ENCODE results near the gene NOS1AP. TPM values are rescaled to one million over a fixed set of nuclear protein-coding genes. Genes with fewer than 3 reads are reported as not detected.
"Not testable (repeated sequence)": the region's sequence is repeated elsewhere in the genome, so short reads cannot be mapped to it uniquely, and the experiment has no call there.

The NOS1AP gene
- total and polyA plus RNA-seq, 3 experiments from 2014 or later: 0.07 TPM; not detected in 2

DNA sequence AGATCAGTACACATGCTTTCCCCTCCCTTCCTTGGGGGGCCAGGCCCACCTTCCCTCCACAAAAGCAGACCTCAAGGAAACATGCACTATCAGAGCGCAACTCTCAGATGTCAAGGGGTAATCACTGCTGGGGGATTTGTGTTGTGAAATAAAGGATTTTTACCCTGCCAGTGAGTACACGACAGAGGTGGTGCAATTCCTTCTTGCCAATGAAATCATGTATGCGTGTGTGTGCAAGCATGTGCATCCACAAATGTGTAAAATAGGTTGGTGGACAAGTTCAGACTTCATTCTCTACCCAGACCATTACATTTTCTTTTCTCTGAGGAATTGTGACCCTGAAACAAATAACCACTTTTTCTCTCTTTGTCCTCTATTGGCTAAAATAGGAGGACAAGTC lies 9.8 kb upstream of the NOS1AP start:
- H3K9me3 Mint-ChIP-seq: no peaks in the 10 kb centered on the region
- peaks cover 0 to 10% (median 0%) of the 10 kb centered on the region in 3 donors for H3K36me3 Mint-ChIP-seq
- no peaks in the 10 kb centered on the region for H3K36me3 ChIP-seq (ENCODE audit: insufficient read depth, low read length)
- DNase-seq: no peak
- H3K9me3 ChIP-seq (ENCODE audit: low read length): no peaks in the 10 kb centered on the region
- H3K4me3 ChIP-seq (ENCODE audit: low read length): no peak overlapping the region
- H3K27ac Mint-ChIP-seq: no peak overlapping the region
- no peak overlapping the region for H3K27ac ChIP-seq (ENCODE audit: low read depth, low read length)
- H3K27me3 ChIP-seq (ENCODE audit: insufficient read depth, low read length, poor library complexity, severe bottlenecking): peaks cover 9% of the 10 kb centered on the region
- H3K27me3 Mint-ChIP-seq: peaks cover 15 to 47% of the 10 kb centered on the region in 2 donors
- no peaks in the 10 kb centered on the region for H3K4me1 Mint-ChIP-seq
- POLR2A ChIA-PET: no interaction called here
- no peak overlapping the region for H3K4me3 Mint-ChIP-seq
- no peaks in the 10 kb centered on the region for H3K4me1 ChIP-seq (ENCODE audit: insufficient read depth, low read length)
- CTCF ChIA-PET: no interaction called here

DNA sequence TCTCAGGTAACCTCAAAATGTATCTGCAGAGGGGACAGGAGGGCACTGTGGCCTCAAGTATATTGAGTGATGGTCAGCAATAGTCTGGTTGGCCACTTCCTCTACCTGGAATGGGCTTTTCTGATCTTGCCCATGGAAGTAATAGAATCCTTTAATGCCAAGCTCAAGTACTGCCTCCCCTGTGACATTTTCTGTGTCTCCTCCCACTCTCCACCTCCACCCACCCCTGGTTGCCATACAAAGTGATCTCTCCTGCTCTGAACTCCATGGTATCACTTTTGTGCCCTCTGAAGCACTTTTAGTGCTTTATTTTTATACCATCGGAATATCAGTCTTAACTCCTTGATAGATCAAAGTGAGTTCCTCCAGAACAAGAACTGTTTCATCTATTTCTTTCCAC lies 9.2 kb upstream of the NOS1AP start:
- Histone ChIP-seq H3K27me3 (ENCODE audit: insufficient read depth, low read length, poor library complexity, severe bottlenecking) (peaks cover 15% of the 10 kb centered on the region), H3K4me3 (ENCODE audit: low read length) (no peak overlapping the region), H3K4me1 (ENCODE audit: insufficient read depth, low read length) (no peaks in the 10 kb centered on the region), H3K9me3 (ENCODE audit: low read length) (no peaks in the 10 kb centered on the region), H3K36me3 (ENCODE audit: insufficient read depth, low read length) (no peaks in the 10 kb centered on the region), H3K27ac (ENCODE audit: low read depth, low read length) (no peak overlapping the region)
- no peak overlapping the region for H3K27ac Mint-ChIP-seq
- no peaks in the 10 kb centered on the region for H3K4me1 Mint-ChIP-seq
- H3K9me3 Mint-ChIP-seq: no peaks in the 10 kb centered on the region
- ChIA-PET POLR2A (no interaction called here), CTCF (no interaction called here)
- H3K36me3 Mint-ChIP-seq: peaks cover 0 to 10% (median 0%) of the 10 kb centered on the region in 3 donors
- no peak for DNase-seq
- H3K27me3 Mint-ChIP-seq: peaks cover 21 to 49% of the 10 kb centered on the region in 2 donors
- H3K4me3 Mint-ChIP-seq: no peak overlapping the region

DNA sequence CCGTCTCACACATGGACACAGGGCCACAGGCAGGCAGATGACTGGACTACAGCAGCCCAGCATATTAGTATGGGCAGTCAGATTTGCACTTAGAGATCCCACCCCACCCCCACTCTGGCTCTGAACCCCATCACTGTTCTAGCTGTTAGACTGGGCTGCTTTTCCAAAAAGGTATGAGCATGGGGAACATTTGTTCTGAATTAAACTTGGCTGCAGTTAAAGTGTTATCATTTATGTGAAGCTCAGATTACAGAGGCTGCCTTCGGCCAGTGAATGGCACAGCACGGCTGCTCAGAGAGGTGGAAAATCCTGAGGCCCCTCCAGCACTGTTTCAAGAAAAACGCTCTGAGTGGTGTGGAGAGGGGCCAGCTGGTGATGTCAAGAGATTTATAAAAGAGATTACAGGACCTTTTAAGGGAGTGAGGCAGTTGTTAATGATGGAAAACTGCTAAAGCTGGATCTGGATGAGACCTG lies 6.9 kb upstream of the NOS1AP start:
- Mint-ChIP-seq H3K9me3 (no peaks in the 10 kb centered on the region), H3K36me3 (peaks cover 0 to 10% (median 0%) of the 10 kb centered on the region in 3 donors), H3K4me1 (no peaks in the 10 kb centered on the region), H3K4me3 (no peak overlapping the region), H3K27me3 (peaks cover 27 to 59% of the 10 kb centered on the region in 2 donors), H3K27ac (no peak overlapping the region)
- POLR2A ChIA-PET: no interaction called here
- Histone ChIP-seq H3K4me1 (ENCODE audit: insufficient read depth, low read length) (no peaks in the 10 kb centered on the region), H3K27ac (ENCODE audit: low read depth, low read length) (no peak overlapping the region), H3K36me3 (ENCODE audit: insufficient read depth, low read length) (no peaks in the 10 kb centered on the region), H3K27me3 (ENCODE audit: insufficient read depth, low read length, poor library complexity, severe bottlenecking) (peaks cover 16% of the 10 kb centered on the region), H3K9me3 (ENCODE audit: low read length) (no peaks in the 10 kb centered on the region), H3K4me3 (ENCODE audit: low read length) (no peak overlapping the region)
- CTCF ChIA-PET: no interaction called here
- no peak for DNase-seq

DNA sequence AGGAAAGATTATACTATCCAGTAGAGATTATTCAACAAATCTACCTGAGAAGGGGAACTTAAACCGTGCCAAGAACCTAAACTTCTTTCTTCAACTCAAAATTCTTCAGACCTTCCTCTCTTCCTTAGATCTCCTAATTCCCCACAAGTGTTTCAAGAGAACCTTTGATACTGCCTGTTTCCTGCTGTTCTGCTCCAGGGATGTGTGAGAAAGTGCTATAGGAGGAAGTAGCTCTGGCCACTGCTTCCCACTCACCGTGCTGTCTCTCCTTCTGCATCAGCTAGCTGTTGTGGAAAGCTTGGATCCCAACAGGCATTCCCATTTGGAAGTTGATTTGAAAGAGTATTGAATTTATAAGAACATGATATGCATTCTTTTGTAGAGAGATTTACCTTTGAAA lies 4.5 kb upstream of the NOS1AP start:
- Mint-ChIP-seq H3K4me3 (no peak overlapping the region), H3K4me1 (peaks cover 6 to 9% (median 8%) of the 10 kb centered on the region in 3 donors), H3K9me3 (no peaks in the 10 kb centered on the region), H3K27ac (no peak overlapping the region), H3K36me3 (peaks cover 0 to 10% (median 0%) of the 10 kb centered on the region in 3 donors), H3K27me3 (peaks cover 24 to 72% of the 10 kb centered on the region in 2 donors)
- Histone ChIP-seq H3K9me3 (ENCODE audit: low read length) (no peaks in the 10 kb centered on the region), H3K36me3 (ENCODE audit: insufficient read depth, low read length) (no peaks in the 10 kb centered on the region), H3K4me1 (ENCODE audit: insufficient read depth, low read length) (peaks cover 7% of the 10 kb centered on the region), H3K27me3 (ENCODE audit: insufficient read depth, low read length, poor library complexity, severe bottlenecking) (peaks cover 26% of the 10 kb centered on the region), H3K27ac (ENCODE audit: low read depth, low read length) (no peak overlapping the region), H3K4me3 (ENCODE audit: low read length) (no peak overlapping the region)
- no peak for DNase-seq
- ChIA-PET CTCF (no interaction called here), POLR2A (no interaction called here)

DNA sequence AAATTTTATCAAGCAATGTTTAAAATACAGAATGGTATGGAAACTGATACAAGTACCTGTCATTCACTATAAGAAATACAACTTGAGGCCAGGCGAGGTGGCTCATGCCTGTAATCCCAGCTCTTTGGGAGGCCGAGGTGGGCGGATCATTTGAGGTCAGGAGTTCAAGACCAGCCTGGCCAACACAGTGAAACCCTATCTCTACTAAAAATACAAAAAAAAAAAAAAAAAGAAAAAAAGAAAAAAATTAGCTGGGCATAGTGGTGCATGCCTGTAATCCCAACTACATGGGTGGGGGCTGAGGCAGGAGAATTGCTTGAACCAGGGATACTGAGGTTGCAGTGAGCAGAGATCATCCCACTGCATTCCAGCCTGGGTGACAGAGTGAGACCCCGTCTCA lies 2.7 kb upstream of the NOS1AP start:
- H3K27me3 Mint-ChIP-seq: peaks cover 26 to 80% of the 10 kb centered on the region in 2 donors
- H3K9me3 ChIP-seq (ENCODE audit: low read length); H3K27ac Mint-ChIP-seq; CTCF ChIA-PET; H3K9me3 Mint-ChIP-seq; H3K27ac ChIP-seq (ENCODE audit: low read depth, low read length); H3K36me3 Mint-ChIP-seq; POLR2A ChIA-PET; H3K36me3 ChIP-seq (ENCODE audit: insufficient read depth, low read length); H3K4me3 ChIP-seq (ENCODE audit: low read length); H3K4me3 Mint-ChIP-seq; DNase-seq: not testable (repeated sequence)
- H3K4me1 ChIP-seq (ENCODE audit: insufficient read depth, low read length): peaks cover 13% of the 10 kb centered on the region
- peaks cover 38% of the 10 kb centered on the region for H3K27me3 ChIP-seq (ENCODE audit: insufficient read depth, low read length, poor library complexity, severe bottlenecking)
- H3K4me1 Mint-ChIP-seq: peaks cover 14 to 21% (median 19%) of the 10 kb centered on the region in 3 donors

DNA sequence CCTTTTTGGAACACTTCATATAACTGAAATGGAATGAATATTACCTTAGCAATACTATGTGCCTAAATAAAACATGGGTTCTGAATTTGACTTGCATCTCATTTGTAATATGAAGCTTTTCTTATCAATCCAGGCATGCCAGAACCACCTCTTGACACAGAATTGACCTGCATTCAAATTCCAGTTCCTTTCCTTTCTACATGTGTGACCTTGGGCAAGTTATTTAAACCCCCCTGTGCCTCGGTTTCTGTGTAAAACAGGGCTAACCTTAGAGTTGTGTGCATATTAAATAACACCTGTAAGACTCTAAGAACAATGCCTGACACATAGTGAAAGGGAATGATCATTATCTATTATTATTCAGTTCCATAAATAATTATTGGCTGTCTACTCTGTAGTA lies 2.0 kb upstream of the NOS1AP start:
- Histone ChIP-seq H3K9me3 (ENCODE audit: low read length) (no peaks in the 10 kb centered on the region), H3K27me3 (ENCODE audit: insufficient read depth, low read length, poor library complexity, severe bottlenecking) (peaks cover 42% of the 10 kb centered on the region), H3K4me3 (ENCODE audit: low read length) (no peak overlapping the region), H3K4me1 (ENCODE audit: insufficient read depth, low read length) (peaks cover 13% of the 10 kb centered on the region), H3K36me3 (ENCODE audit: insufficient read depth, low read length) (no peaks in the 10 kb centered on the region), H3K27ac (ENCODE audit: low read depth, low read length) (no peak overlapping the region)
- Mint-ChIP-seq H3K4me3 (no peak overlapping the region), H3K9me3 (no peaks in the 10 kb centered on the region), H3K4me1 (peaks cover 14 to 21% (median 19%) of the 10 kb centered on the region in 3 donors), H3K27ac (no peak overlapping the region), H3K36me3 (peaks cover 0 to 2% (median 0%) of the 10 kb centered on the region in 3 donors), H3K27me3 (peaks cover 29 to 80% of the 10 kb centered on the region in 2 donors)
- ChIA-PET POLR2A (interaction anchor here (0.6 kb wide), 1 partner anchor 1865 kb away, joined by 4 read pairs; no protein-coding TSS in a partner anchor), CTCF (no interaction called here)
- DNase-seq: no peak

DNA sequence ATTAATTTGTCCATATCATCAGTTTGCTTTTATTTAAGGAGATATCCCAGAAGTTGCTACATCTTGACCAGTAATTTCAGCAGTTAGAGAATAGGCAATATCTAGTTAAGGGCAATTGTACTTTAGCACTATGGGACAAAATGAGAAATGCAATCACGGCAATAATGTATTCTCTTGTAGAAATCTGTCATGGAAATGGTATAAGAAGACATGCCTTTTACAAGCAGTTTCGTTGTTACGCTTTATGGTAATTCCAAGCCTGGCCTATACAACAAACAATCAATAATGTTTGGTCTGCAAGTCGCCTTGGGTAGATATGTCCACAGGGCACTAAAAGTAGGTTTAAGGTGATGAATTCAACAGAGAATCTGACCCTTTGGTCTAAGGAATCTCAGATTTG lies 1.2 kb upstream of the NOS1AP start:
- POLR2A ChIA-PET: no interaction called here
- no peak for DNase-seq
- H3K27ac ChIP-seq (ENCODE audit: low read depth, low read length): no peak overlapping the region
- H3K27ac Mint-ChIP-seq: no peak overlapping the region
- CTCF ChIA-PET: no interaction called here
- H3K36me3 Mint-ChIP-seq: no peaks in the 10 kb centered on the region
- peaks cover 40% of the 10 kb centered on the region for H3K27me3 ChIP-seq (ENCODE audit: insufficient read depth, low read length, poor library complexity, severe bottlenecking)
- H3K4me1 Mint-ChIP-seq: peaks cover 14 to 21% (median 19%) of the 10 kb centered on the region in 3 donors
- H3K27me3 Mint-ChIP-seq: peaks cover 34 to 78% of the 10 kb centered on the region in 2 donors
- H3K4me3 Mint-ChIP-seq: peak overlapping the region in 4 of 7 donors; percentile 68 to 84 (median 75)
- no peaks in the 10 kb centered on the region for H3K9me3 ChIP-seq (ENCODE audit: low read length)
- H3K4me1 ChIP-seq (ENCODE audit: insufficient read depth, low read length): peaks cover 13% of the 10 kb centered on the region
- no peaks in the 10 kb centered on the region for H3K36me3 ChIP-seq (ENCODE audit: insufficient read depth, low read length)
- no peaks in the 10 kb centered on the region for H3K9me3 Mint-ChIP-seq
- H3K4me3 ChIP-seq (ENCODE audit: low read length): no peak overlapping the region

DNA sequence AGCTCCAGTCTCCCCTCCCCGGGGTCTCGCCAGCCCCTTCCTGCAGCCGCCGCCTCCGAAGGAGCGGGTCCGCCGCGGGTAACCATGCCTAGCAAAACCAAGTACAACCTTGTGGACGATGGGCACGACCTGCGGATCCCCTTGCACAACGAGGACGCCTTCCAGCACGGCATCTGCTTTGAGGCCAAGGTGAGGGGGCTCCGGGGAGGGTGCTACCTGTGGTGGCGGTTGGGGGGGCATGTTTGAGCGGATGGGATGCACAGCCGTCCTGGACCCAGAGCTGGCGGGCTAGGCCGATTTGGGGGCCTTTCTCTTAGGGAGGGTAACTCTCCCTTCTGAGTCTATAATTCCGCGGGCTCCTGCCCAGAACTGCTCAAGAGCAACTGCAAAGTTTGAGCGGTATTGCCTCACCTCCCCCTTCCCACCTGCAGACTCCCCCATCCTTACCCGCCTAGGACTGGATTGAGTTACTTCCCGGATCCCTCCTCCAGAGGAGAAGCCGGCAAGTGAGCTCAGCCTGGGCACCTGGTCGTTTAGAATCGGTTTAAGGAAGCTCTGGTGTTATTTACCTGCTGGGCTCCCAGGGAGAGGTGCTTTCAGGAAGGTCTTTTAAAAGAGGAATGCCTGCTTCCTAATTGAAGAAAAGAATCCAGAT lies 730 bp downstream of the NOS1AP start:
- peak in 3 of 5 donors; percentile 5 to 47 (median 7) for DNase-seq
- peaks cover 13% of the 10 kb centered on the region for H3K4me1 ChIP-seq (ENCODE audit: insufficient read depth, low read length)
- ChIA-PET POLR2A (no interaction called here), CTCF (no interaction called here)
- no peaks in the 10 kb centered on the region for H3K36me3 Mint-ChIP-seq
- peaks cover 38 to 81% of the 10 kb centered on the region in 2 donors for H3K27me3 Mint-ChIP-seq
- no peak overlapping the region for H3K27ac ChIP-seq (ENCODE audit: low read depth, low read length)
- H3K27ac Mint-ChIP-seq: peak overlapping the region in 1 of 8 donors; percentile 29
- peak overlapping the region; percentile 76 to 90 (median 80) for H3K4me3 Mint-ChIP-seq
- H3K4me1 Mint-ChIP-seq: peaks cover 14 to 21% (median 19%) of the 10 kb centered on the region in 3 donors
- H3K4me3 ChIP-seq (ENCODE audit: low read length): peak overlapping the region; percentile 46
- H3K9me3 ChIP-seq (ENCODE audit: low read length): no peaks in the 10 kb centered on the region
- H3K36me3 ChIP-seq (ENCODE audit: insufficient read depth, low read length): no peaks in the 10 kb centered on the region
- no peaks in the 10 kb centered on the region for H3K9me3 Mint-ChIP-seq
- H3K27me3 ChIP-seq (ENCODE audit: insufficient read depth, low read length, poor library complexity, severe bottlenecking): peaks cover 33% of the 10 kb centered on the region

All from CD8-positive, alpha-beta memory T cell (primary cell).